HFFc6 (cell line): ENCODE data around the gene TGFA. TPM values are rescaled to one million over a fixed set of nuclear protein-coding genes. Genes with fewer than 3 reads are reported as not detected.

Source experiments
- DNase-seq: peaks from one replicate; pipeline ENCODE4 v3.0.0-alpha.2; 2018
- H3K27ac Mint-ChIP-seq: 2 replicates; pipeline ENCODE4 v1.8.0; 2020; ENCODE audit warnings: mild to moderate bottlenecking, mixed read lengths
- H3K27me3 Mint-ChIP-seq: 2 replicates; pipeline ENCODE4 v1.8.0; 2021; ENCODE audit warnings: mild to moderate bottlenecking, moderate library complexity, mixed read lengths; ENCODE audit not compliant: insufficient read depth
- H3K36me3 Mint-ChIP-seq: 2 replicates; pipeline ENCODE4 v1.8.0; 2021; ENCODE audit warnings: low read depth, mixed read lengths
- H3K4me1 Mint-ChIP-seq: 2 replicates; pipeline ENCODE4 v1.8.0; 2020; ENCODE audit warnings: low read depth, mixed read lengths
- H3K4me3 Mint-ChIP-seq: 2 replicates; pipeline ENCODE4 v1.8.0; 2020; ENCODE audit warnings: mild to moderate bottlenecking, moderate library complexity, mixed read lengths
- H3K9me3 Mint-ChIP-seq: 2 replicates; pipeline ENCODE4 v1.8.0; 2020; ENCODE audit warnings: mild to moderate bottlenecking, mixed read lengths
- CTCF ChIP-seq: fragments of 200-600 bp; sonication (generic); IDR thresholded peaks from 2 replicates; pipeline ENCODE4 v1.5.0; 2021; ENCODE audit warnings: antibody characterized with exemption, mild to moderate bottlenecking
- long read RNA-seq: library from polyadenylated mRNA; unstranded; transcript quantifications from one replicate; pipeline ENCODE4 v2.0.0, GENCODE V29; 2019
- total RNA-seq, 6 experiments: library from RNA; stranded (reverse); fragmentation: NEBNext Ultra II Directional; extraction: Animal tissue kit (Norgen Biotek cat#: 25700); gene quantifications; 2 replicates in 1 of 6; 3 replicates in 5 of 6; pipeline ENCODE4 v1.2.3, GENCODE V29; 2021

Gene TGFA
- total RNA-seq, result under 1 TPM in 3 of 6 experiments, not detected in 3; 0.05 to 0.38 (median 0.26) TPM
- long read RNA-seq, result 0 reads

- Mint-ChIP-seq H3K36me3 (no peaks in the 10 kb centered on the region), H3K27ac (no peak within 1 kb of the TSS), H3K4me3 (peak within 1 kb of the TSS; percentile 71), H3K27me3 (peaks cover 45% of the 10 kb centered on the region), H3K9me3 (no peaks in the 10 kb centered on the region), H3K4me1 (no peaks in the 10 kb centered on the region)
- DNase-seq, result peak; percentile 12
- peak; percentile 77 for TF ChIP-seq CTCF
These were observed at the start of gene TGFA for GRCh38 chr2:70553584-70554337. Gene TGFA (minus strand): TSS chr2:70553826. CDS start chr2:70553767, 59 bp downstream.

GRCh38 chr2:70603066-70603465, 49.4 kb upstream of the TGFA start:
- DNase-seq, result no peak
- Mint-ChIP-seq H3K36me3 (peaks cover 2% of the 10 kb centered on the region; the same call in 1 of the 2 replicates), H3K4me1 (no peaks in the 10 kb centered on the region), H3K4me3 (no peak overlapping the region), H3K27ac (no peak overlapping the region), H3K27me3 (peaks cover 12% of the 10 kb centered on the region), H3K9me3 (peaks cover 2% of the 10 kb centered on the region; the same call in 1 of the 2 replicates)
- TF ChIP-seq CTCF, result peak; percentile 64

GRCh38 chr2:70598197-70598596, 44.6 kb upstream of the TGFA start:
- no peak for TF ChIP-seq CTCF
- no peak for DNase-seq
- Mint-ChIP-seq H3K36me3 (peaks cover 10% of the 10 kb centered on the region), H3K9me3 (peaks cover 5% of the 10 kb centered on the region; the same call in 1 of the 2 replicates), H3K27me3 (peaks cover 3% of the 10 kb centered on the region), H3K4me3 (no peak overlapping the region), H3K4me1 (peaks cover 16% of the 10 kb centered on the region), H3K27ac (no peak overlapping the region)

GRCh38 chr2:70596739-70597138, 43.1 kb upstream of the TGFA start:
- no peak overlapping the region for H3K4me3 Mint-ChIP-seq
- peaks cover 16% of the 10 kb centered on the region for H3K4me1 Mint-ChIP-seq
- peak; percentile 2 for DNase-seq
- H3K9me3 Mint-ChIP-seq, result peaks cover 5% of the 10 kb centered on the region; the same call in 1 of the 2 replicates
- no peak for TF ChIP-seq CTCF
- no peaks in the 10 kb centered on the region; the same call in 1 of the 2 replicates for H3K27me3 Mint-ChIP-seq
- peaks cover 10% of the 10 kb centered on the region for H3K36me3 Mint-ChIP-seq
- H3K27ac Mint-ChIP-seq, result peak overlapping the region; percentile 77

GRCh38 chr2:70596293-70596692, 42.7 kb upstream of the TGFA start:
- Mint-ChIP-seq H3K27me3 (peaks cover under 1% of the 10 kb centered on the region; the same call in 1 of the 2 replicates), H3K27ac (peak overlapping the region; percentile 77), H3K9me3 (peaks cover 5% of the 10 kb centered on the region; the same call in 1 of the 2 replicates), H3K4me3 (no peak overlapping the region), H3K4me1 (peaks cover 16% of the 10 kb centered on the region), H3K36me3 (peaks cover 10% of the 10 kb centered on the region)
- DNase-seq, result no peak
- no peak for TF ChIP-seq CTCF
